Left renal pelvis (tissue), 4 donors: ENCODE results near the gene CASZ1. TPM values are rescaled to one million over a fixed set of nuclear protein-coding genes. Genes with fewer than 3 reads are reported as not detected.

Experiments used
- DNase-seq, 4 donors: peaks; one replicate each; pipeline ENCODE4 v3.0.0-alpha.2; 2013; ENCODE audit warnings: low read depth in 4 of 4, low spot score in 3 of 4
- polyA plus RNA-seq, 4 donors: library from polyadenylated mRNA; unstranded; fragments of 120-200 nt; gene quantifications; one replicate each; pipeline ENCODE4 v1.2.1, GENCODE V29; 2013; ENCODE audit not compliant: insufficient read length in 4 of 4

CASZ1 gene, protein sequence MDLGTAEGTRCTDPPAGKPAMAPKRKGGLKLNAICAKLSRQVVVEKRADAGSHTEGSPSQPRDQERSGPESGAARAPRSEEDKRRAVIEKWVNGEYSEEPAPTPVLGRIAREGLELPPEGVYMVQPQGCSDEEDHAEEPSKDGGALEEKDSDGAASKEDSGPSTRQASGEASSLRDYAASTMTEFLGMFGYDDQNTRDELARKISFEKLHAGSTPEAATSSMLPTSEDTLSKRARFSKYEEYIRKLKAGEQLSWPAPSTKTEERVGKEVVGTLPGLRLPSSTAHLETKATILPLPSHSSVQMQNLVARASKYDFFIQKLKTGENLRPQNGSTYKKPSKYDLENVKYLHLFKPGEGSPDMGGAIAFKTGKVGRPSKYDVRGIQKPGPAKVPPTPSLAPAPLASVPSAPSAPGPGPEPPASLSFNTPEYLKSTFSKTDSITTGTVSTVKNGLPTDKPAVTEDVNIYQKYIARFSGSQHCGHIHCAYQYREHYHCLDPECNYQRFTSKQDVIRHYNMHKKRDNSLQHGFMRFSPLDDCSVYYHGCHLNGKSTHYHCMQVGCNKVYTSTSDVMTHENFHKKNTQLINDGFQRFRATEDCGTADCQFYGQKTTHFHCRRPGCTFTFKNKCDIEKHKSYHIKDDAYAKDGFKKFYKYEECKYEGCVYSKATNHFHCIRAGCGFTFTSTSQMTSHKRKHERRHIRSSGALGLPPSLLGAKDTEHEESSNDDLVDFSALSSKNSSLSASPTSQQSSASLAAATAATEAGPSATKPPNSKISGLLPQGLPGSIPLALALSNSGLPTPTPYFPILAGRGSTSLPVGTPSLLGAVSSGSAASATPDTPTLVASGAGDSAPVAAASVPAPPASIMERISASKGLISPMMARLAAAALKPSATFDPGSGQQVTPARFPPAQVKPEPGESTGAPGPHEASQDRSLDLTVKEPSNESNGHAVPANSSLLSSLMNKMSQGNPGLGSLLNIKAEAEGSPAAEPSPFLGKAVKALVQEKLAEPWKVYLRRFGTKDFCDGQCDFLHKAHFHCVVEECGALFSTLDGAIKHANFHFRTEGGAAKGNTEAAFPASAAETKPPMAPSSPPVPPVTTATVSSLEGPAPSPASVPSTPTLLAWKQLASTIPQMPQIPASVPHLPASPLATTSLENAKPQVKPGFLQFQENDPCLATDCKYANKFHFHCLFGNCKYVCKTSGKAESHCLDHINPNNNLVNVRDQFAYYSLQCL (N-terminal part only)
- polyA plus RNA-seq = 10 to 100 TPM in 3 of 4 donors, 1 to 10 TPM in 1; 3.8 to 25.2 (median 18.5) TPM

DNA sequence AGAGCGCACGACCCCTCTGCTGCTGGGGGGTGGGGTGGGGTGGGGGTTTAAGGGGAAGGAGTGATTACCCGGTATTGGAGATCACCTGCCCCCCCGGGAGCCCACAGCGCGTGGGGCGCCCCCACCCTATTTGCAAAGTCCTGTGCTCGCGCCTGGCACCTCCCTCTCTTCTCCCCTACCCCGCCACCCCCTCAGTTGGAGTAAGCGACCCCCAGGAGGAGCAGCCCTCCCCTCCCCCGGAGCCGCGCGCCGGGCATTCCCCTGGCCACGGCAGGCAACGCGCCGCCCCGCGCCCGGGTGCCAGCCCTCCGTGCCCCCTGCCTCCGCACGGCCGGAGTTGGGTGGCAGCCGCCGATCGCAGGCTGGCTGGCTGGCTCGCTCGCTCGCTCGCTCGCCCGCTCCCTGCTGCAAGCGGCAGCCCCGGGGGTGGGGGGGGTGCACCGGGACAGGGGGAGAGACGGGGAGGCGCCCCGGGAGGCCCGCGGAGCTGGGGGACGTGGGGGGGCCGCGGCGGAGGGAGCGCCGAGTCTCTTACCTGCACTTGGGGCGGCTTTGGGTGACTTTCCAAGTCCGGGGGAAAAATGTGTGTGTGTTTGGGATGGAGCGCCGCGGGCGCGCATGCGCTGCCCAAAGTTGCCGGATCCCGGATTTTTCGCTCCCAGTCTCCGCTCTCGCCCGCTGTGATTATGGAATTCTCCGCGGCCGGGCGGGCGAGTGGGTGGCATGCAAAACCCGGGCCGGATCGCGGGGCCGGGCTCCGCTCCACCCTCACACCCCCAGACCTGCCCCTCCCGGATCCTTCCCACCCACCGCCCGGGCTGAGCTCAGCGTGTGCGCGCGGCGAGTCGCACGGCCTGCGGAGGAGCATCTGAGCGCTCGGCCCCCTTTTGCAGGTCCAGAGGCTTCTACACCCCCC is at the start of gene CASZ1:
CASZ1 (minus strand) TSS at position 618 of the 916 bp plus-strand sequence. CDS start 102,757 bp downstream, outside the sequence.
- peak; percentile 77 to 86 (median 84) for DNase-seq

DNA sequence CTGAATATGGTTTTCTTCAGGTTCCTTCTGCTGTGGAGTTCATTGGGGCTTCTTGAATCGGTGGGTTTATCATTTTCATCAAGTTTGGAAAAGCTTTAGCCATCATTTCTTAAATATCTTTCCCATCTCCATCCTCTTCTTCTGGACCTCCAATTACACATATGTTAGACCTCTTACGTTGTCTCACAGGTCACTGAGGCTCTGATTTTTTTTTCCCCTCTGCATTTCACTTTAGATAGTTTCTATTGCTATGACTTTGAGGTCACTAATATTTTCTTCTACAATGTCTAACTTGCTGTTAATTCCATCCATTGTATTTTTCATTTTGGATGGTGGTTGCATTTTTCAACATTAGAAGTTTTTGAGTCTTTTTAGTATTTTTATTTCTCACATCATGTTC is 47.3 kb upstream of the CASZ1 start:
- DNase-seq = no peak

DNA sequence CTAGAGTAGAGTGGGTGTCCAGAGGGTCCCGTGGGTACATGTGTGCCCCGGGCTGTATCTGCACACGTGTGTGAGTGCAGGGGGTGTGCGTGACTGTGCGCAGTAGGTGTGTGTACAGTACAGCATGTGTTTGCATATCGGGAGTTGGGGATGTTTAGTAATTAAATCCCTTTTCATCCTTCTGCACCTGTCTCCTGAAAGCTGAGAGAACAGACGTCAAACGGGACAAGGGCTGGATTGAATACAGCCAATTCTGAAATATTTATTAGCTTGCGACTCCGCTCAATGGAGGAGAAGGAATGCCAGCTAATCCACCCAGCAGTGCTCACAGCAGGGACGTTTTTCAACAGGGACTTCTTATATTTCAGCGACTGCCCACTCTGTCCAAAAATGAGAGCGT is 44.7 kb upstream of the CASZ1 start:
- no peak for DNase-seq

DNA sequence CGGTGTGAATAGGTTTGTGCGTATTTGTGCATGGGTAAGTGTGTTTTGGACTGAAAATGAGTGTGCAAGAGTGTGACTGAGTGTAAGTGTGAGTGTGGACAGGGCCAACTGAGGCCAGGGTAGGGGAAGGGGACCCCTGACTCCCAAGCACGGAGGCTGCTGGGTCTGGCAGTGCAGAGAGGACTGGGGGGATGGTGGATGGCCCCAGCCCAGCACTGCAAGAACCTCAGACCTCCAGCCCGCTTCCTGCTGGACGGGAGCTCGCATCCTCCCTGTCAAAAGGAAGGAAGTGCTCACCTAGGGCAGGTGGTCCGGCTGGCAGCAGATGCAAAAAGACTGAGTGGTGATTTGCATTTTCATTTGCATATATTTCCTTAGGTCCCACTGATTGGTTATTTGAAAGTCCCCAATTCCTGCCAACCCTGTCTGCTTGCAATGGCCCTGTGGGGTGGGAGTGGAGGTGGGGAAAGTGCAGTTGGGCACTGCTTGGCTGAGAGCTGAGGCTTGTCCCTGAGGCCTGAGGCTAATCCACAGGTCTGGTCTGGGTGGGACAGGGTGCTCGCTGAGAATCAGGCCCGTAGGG is 42.8 kb upstream of the CASZ1 start:
- no peak for DNase-seq

DNA sequence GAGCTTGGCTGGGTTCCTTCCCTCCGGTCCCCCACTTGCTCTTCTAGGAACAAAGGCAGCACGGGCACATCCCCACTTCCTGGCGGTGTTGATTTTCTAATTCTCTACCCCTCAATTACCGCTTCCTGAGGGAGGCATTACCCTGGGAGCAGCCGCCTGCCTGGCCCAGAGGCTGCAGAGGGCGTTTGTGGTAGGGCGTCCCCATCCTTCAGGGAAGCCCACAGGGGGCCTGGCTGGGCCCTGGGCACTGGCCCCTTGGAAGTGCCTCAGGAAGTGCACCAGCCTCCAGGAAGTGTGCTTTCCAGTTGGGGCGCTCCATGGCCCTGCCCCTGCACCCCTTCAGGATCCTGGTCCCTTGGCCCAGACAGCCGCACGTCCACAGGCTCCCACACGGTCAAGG is 42.1 kb upstream of the CASZ1 start:
- no peak for DNase-seq

DNA sequence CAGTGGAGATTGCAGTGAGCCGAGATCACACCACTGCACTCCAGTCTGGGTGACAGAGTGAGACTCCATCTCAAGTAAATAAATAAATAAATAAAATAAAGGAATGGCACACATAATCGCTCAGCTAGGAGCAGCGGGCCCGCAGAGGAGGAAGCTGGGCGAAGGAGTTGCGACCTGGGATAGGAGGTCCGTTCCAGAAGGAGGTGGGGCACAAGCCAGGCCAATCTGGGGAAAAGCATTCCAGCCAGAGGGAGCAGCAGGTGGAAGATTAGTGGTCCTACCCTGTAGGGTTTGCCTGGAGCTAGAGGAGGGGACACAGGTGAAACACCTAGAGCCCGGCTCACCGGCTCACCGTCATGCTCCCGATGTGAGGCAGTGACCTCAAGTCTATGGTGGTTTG is 40.3 kb upstream of the CASZ1 start:
- no peak for DNase-seq

DNA sequence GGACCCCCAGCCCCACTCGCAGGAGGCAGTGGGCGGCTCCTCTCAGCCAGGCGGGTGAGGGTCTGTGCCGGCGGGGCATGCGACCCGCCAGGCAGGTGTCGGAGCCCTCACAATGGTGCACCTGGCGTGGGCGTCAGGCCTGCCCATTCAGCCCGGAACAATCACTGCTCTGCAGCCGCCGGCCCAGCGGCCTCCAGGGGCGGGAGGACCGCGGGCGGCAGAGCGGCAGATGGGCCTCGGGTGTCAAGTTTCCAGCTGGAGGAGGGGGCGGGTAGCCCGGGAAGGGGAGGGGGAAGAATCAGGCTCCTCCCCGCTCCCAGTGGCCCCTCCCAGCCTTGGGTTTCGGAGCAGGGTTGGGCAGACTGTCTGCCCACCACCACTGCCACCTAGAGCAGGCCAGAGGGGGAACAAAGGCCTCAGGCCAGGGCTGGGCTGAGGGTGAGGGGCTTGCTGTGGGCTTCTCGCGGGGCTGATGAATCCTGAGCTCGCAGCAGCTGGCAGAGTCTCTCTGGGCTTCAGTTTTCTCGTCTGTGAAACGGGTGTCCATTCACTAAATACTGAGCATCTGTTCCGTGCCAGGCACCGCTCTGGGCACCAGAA is 39.5 kb upstream of the CASZ1 start:
- DNase-seq = peak; percentile 53 to 74 (median 66)

DNA sequence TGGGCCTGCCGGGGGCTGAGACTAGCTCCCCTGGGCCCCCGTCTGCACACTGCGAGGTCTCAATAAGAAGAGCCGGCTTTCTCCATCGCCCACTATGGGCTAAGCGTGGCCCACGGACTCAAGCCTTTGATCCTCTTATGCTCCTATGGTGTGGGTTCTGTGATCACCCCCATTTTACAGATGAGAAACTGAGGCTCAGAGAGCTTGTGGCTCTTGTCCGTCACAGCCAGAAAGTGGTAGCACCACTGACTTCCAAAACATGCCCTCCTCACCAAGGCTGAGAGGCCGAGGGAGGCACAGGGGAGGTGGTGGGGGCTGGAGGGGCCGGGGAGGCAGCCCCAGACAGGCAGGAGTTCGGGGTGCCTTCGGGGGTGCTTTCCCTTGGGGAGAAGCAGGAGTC is 39.0 kb upstream of the CASZ1 start:
- no peak for DNase-seq

DNA sequence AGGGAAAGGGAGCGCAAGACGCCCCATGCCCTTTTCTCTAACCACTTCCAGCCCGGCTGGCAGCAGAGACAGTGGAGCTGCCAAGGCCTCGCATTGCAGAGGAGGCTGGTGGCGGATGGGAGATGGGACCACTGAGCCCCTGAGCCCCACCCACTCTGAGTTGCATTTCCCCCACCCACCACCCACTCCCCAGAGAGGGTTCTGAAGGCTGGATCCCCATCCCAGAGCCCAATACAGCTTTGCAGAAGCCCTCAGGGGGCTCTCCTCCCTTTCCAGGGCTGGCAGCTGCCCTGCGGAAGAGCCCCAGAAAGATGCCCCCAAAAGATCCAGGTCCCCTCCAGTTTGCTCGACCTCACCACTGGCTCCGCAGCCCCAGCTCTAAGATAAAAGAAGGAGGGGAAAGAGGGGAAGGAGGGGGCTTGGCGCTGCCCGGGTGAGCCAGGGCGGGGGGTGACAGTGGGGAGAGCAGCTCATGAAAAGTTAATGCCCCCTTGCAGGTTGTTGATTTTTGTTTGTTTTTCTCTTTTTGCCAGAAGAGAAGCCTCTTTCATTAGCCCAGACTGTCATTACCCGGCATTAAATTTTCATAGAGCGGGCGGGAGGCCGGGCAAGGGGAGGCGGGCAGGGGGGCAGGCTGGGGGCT is 38.4 kb upstream of the CASZ1 start:
- no peak for DNase-seq

DNA sequence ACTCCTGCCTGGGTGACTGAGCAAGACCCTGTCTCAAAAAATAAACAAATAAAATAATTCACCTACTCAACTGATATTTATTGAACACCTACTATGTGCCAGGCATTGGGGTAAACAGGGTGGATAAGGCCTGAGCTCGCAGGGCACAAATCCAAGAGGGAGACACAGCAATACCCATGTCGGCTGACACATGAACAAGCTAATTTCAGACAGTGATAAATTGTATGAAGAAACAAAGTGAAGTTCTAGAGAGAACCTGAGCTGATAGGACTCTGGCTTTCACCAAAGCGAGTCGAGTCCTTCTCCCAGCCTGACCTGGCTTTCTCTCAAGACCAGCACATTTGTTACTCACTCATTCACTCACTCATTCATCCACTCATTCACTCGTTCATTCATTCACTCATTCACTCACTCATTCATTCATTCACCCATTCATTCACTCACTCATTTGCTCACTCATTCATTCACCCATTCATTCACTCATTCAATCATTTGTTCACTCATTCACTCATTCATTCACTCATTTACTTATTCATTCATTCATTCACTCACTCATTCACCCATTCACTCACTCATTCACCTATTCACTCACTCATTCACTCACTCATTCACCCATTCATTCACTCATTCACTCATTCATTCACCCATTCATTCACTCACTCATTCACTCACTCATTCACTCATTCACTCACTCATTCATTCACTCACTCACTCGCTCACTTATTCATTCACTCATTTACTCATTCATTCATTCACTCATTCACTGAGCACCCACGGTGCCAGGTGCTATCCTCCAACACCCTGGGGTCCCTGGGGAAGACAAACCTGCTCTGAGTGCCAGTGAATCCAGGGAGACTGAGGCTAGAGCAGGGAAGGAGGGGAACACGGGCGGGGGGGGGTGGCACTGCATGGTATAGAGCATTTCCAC is 37.4 kb upstream of the CASZ1 start:
- DNase-seq = no peak

DNA sequence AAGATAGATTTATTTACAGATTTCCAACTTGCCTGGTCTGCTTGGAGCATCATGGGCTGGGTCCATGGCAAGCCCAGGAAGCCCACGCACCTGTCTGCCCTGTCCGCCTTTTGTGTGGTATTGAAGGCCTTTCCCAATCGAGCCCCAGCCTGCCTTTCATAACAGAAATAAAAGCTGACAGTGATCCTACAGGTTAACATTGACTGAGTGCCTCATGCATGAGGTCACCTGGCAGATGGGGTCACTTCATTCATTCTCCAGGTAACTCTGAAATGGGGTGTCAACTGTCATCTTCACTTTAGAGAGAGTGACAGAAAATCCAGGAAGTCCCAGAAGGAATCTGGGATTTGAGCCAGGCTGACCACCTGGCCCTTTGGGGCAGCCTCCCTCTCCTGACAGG is 36.3 kb upstream of the CASZ1 start:
- no peak for DNase-seq

DNA sequence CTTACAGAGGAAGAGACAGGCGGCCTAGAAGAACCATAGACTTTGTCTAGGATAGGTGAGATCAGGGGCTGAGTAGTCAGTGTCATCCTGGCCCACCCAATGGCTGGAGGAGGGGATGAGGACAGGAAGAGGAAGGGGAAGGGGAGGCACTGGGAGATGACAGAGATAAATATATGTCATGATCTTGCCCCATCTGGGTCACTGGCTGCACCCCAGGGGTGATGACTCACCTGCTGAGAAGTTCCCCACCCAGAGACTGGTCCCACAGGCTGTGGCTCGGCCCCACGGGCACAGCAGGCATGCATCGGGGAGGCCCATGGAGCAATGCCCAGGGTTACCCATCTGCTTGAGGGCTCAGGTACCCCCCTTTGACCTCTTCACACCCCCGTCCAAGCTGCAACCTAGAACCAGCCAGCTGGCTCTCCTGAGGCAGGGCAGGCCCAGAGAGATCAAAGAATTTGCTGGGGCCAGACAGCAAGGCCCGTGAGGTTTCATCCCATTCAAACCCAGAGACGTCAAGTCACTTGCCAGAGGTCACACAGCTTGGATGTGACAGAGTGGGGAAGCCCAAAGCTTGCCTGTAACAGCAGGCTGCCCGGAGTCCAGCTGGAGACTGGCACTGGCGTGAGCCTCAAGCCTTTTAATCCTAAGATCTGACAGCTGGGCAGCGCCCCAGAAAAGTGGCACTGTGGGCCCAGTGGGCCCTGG is 34.7 kb upstream of the CASZ1 start:
- DNase-seq = no peak

DNA sequence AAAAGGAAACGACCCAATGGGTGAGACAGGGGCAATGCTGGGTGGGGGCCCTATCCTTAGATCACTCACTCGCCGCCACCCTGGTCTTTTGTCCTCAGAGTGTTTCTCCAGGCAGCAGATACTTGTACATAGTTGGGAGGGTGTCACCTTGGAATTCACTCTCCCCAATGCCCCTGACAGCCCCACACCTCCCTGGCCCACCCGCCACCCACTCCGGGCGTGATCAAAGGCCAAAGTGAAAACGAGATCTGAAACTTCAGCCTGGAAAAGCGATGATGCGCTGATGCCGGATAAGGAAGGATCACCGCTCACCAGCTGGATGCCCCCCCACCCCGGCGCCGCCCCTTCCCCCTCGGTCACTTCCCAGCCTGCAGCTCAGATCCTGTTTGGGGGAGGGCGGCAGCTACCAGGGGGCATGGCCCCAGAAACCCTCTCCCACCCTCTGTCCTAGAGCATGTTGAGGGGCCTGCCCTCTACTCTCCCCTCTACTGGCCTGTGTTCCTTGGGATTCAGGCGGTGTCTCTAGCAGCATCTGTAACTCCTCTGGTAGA is 33.6 kb upstream of the CASZ1 start:
- no peak for DNase-seq

DNA sequence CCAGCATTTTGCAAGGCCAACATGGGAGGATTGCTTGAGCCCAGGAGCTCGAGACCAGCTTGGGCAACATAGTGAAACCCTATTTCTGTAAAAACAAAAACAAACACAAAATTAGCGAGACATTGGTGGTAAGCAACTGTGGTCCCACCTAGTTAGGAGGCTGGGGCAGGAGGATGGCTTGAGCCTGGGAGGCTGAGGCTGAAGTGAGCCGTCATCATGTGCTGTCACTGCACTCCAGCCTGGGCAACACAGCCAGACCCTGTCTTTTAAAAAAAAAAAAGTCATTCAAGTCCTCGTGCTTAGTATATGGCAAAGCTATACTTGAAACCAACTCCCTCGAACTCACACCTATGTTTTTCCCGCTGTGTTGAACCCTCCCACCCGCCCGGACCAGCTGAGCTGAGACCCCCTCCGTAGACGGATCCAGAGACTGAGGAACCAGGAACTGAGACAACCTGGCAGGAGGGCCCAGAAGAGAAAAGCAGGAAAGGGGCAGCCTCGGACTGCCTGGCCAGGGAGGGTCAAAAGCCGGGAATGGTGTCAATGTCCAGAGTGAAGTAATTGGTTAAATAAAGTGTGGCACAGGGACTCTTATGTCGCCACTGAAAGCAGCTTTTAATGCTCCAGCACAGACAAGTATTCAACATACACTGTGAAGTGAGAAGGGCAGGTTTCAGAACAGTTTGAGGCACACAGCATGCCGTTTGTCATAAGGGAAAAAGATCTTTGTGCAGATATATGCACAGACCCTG is 32.8 kb upstream of the CASZ1 start:
- DNase-seq = no peak

DNA sequence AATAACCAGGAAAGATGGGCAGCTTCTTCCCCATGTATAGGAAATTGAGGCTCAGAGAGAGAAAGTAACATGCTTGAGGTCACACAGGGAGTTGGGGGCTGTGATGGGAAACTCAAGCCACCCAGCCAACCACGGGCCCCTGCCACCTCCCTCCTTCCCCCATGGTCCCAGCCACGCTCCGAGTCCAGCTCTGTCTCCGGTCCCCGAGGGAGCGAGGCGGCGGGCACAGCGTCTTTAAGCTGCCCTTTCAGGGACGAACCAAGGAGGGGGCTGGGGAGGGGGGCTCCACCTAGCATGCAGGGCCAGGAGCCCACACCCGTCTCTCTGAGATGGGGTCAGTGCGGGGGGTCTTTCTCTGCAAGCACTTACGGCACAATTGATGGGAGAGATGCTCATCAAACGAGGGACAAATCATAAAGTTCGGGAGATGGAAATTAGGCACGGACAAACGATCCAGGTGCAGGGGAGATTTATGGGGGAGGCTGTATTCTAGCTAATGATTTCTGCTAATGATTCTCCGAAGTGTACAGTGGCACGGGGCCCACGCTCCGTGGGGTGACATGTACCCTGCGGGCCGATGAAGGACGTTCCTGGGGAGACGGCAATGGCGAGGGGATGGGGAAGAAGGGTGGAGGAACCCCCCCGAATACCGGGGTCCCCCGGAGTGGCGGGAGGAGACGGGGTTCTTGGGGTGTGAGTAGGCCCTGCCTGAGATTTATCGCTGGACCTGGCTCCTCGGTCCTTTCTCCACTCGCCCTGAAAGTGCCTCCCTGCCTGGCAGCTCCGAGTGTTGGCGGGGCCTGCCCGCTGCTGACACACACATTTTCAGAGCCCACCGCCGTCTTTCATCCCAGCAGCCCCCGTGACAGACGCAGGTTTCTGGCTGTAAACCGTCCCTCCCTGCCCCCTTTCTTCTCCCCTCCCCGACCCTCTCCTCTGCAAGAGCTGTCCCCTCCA is 31.2 kb upstream of the CASZ1 start:
- no peak for DNase-seq
